GM20431 (cell line): ENCODE measurements around the gene COMMD7.
"Not testable (repeated sequence)": the region's sequence is repeated elsewhere in the genome, so short reads cannot be mapped to it uniquely, and the experiment has no call there.

Experiments
- in situ Hi-C: fragments of 300-500 bp; cut with MseI, MboI; formaldehyde crosslinking; loops from one replicate; pipeline ENCODE4 v1.15.0; 2020; ENCODE audit warnings: low sequenced_read_pairs; ENCODE audit not compliant: unreplicated experiment

COMMD7 gene

GRCh38 chr20:32741151-32741550, 2.1 kb downstream of the COMMD7 start:
- in situ Hi-C loops, result no loop called here

- in situ Hi-C loops, result no loop called here
Measured at GRCh38 chr20:32737371-32738223, 5.7 kb downstream of the COMMD7 start.

DNA sequence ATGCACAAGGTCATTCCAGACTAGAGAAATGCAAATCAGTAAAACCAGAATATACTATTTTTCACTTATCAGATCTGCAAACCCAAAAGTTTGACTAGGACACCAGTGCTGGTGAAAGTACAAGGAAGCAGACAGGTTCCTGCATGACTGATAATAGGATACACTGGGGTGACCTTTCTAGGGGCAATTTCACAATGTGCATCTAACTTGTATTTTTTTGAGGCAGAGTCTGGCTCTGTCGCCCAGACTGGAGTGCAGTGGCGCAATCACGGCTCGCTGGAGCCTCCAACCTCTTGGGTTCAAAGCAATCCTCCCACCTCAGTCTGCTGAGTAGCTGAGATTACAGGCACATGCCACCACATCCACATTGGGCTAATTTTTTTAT, 11.4 kb downstream of the COMMD7 start:
- in situ Hi-C loops, result no loop called here

DNA sequence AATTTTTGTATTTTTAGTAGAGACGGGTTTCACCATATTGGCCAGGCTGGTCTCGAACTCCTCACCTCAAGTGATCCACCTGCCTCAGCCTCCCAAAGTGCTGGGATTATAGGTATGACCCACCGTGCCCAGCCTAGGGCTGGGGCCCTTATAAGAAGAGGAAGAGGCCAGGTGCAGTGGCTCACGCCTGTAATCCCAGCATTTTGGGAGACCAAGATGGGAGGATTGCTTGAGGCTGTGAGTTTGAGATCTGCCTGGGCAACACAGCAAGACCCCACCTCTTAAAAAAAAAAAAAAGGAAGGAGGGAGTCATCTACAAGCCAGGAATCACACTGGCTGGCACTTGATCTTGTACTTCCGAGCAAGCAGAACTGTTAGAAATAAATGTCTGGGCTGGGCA, 13.9 kb downstream of the COMMD7 start:
- in situ Hi-C loops, result not testable (repeated sequence)

DNA sequence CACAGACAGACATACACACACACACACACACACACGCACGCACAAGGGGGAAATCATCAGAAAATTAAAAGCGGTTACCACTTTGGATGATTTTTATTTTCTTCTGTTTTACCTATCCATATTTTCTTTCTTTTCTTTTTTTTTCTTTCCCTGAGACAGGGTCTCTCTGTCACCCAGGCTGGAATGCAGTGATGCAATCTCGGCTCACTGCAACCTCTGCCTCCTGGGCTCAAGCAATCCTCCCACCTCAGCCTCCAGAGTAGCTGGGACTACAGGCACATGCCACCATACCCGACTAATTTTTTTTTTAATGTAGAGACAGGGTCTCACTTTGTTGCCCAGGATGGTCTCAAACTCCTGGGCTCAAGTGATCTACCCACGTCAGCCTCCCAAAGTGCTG, 14.8 kb downstream of the COMMD7 start:
- in situ Hi-C loops, result not testable (repeated sequence)

- in situ Hi-C loops, result no loop called here
Measured at GRCh38 chr20:32727683-32728082, 15.6 kb downstream of the COMMD7 start.

GRCh38 chr20:32718749-32719348, 24.4 kb downstream of the COMMD7 start:
- in situ Hi-C loops, result no loop called here

DNA sequence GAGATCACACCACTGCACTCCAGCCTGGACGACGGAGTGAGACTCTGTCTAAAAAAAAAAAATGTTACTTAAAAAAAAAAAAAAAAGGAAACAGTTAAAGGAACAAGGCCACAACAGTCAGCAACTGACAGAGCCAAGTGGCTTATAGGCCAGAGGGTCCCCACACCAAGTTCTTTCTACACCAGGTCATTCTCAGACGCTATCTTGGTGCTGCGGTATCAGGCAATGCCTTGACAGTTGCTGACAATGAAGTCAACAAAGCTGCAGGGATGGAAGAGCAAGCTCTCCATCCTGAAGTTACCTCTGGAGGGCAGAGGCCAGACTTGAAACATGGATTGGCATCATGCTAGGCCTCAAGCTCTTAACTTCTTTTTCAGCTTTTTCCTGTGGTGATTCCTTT, 31.9 kb downstream of the COMMD7 start:
- in situ Hi-C loops, result no loop called here

DNA sequence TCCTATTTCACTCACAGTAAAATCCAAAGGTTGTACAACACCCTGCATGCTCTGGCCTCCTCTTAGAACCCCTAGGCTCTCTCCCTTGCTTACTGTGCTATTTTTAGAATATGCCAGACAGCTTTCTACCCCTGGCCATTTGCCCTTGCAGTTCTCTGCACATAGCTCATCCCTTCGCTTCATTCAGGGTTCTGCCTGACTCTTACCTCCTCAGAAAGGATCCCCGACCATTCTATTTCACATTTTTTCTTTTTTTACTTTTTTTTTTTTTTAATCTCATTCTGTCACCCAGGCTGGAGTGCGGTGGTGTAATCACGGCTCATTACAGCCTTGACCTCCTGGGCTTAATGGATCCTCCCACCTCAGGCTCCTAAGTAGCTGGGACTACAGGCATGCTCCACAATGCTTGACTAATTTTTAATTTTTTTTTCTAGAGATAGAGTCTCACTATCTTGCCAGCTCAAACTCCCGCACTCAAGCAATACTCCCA, 33.6 kb downstream of the COMMD7 start:
- in situ Hi-C loops, result no loop called here

- in situ Hi-C loops, result not testable (repeated sequence)
Measured at GRCh38 chr20:32709029-32709631, 34.1 kb downstream of the COMMD7 start.

GRCh38 chr20:32707691-32708581, 35.3 kb downstream of the COMMD7 start:
- in situ Hi-C loops, result no loop called here

- in situ Hi-C loops, result no loop called here
Measured at GRCh38 chr20:32706486-32706885, 36.8 kb downstream of the COMMD7 start.

- in situ Hi-C loops, result no loop called here
Measured at GRCh38 chr20:32702706-32703425, 40.4 kb downstream of the COMMD7 start.

DNA sequence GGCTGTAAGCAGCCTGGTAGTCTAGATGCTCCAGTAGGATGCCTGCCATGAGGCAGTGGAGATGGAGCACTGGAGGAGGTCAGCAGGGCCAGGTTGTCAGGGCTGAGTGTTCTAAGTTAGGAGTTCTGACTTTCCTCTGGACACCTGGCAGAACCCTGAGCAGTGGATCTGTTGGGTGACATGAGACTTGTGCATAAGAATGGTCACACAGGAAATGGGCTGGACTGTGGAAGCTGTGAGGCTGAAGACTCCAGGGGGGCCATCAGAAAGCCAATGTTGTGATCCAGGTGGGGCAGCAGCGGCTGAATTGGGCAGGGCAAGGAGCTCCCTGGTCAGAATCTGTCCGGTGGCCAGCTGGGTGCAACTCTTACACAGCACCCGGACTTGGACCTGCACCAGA, 45.7 kb downstream of the COMMD7 start:
- in situ Hi-C loops, result no loop called here

GRCh38 chr20:32695089-32695488, 48.2 kb downstream of the COMMD7 start:
- in situ Hi-C loops, result no loop called here

GRCh38 chr20:32688966-32689365, 54.3 kb downstream of the COMMD7 start:
- in situ Hi-C loops, result not testable (repeated sequence)

DNA sequence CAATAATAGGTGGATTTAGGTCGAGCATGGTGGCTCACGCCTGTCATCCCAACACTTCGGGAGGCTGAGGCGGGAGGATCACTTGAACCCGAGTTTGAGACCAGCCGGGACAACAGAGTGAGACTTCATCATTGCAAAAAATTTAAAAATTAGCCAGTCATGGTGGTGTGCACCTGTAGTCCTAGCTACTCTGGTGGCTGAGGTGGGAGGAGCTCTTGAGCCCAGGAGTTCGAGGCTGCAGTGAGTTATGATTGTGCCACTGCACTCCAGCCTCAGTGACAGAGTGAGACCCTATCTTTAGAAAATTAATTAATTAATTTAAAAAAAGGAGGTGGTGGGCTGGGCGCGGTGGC, 56.1 kb downstream of the COMMD7 start:
- in situ Hi-C loops, result no loop called here

DNA sequence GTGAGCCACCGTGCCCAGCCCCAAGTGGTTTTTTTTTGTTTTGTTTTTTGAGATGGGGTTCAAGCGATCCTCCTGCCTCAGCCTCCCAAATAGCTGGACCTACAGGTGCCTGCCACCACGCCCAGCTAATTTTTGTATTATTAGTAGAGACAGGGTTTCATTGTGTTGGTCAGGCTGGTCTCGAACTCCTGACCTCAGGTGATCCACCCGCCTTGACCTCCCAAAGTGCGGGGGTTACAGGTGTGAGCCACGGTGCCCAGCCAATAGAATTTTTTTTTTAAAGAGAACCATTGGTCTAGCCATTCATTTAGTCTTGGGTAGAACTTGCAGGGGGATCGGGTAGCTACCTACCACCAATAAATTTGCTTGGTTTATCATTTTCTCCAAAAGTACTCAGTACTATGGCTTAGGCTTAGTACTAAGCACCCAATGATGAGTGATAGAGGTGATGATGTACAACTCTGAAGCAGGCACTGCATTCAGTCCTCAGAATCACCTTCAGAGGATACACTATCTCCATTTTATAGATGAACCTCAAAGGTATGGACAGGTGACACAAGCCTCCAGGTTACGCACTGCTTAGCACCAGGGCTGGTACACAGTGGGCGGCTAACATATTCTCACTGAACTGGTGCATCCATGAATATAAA, 56.6 kb downstream of the COMMD7 start:
- in situ Hi-C loops, result no loop called here
